Adipocyte (in vitro differentiated cells): Measurements from ENCODE around the gene MYO15A.
"Not testable (repeated sequence)": the region's sequence is repeated elsewhere in the genome, so short reads cannot be mapped to it uniquely, and the experiment has no call there.

Experiments used
- DNase-seq: peaks from one replicate; pipeline ENCODE4 v3.0.0-alpha.2; 2015; ENCODE audit warnings: low read depth
- H3K27me3 ChIP-seq: replicated peaks from 2 replicates; pipeline ENCODE4 v1.7.0; 2013; ENCODE audit warnings: mild to moderate bottlenecking, low read length, moderate library complexity; ENCODE audit not compliant: control insufficient read depth, insufficient read depth
- H3K36me3 ChIP-seq: 2 replicates; pipeline ENCODE4 v1.7.0; 2013; ENCODE audit warnings: low read length, mild to moderate bottlenecking, moderate library complexity; ENCODE audit not compliant: control insufficient read depth, insufficient read depth, severe bottlenecking
- H3K4me1 ChIP-seq: 2 replicates; pipeline ENCODE4 v1.7.0; 2013; ENCODE audit warnings: mild to moderate bottlenecking, low read length, moderate library complexity; ENCODE audit not compliant: control insufficient read depth, insufficient read depth
- H3K4me3 ChIP-seq: 2 replicates; pipeline ENCODE4 v1.7.0; 2013; ENCODE audit warnings: mild to moderate bottlenecking, low read length, moderate library complexity
- H3K9ac ChIP-seq: 2 replicates; pipeline ENCODE4 v1.7.0; 2013; ENCODE audit warnings: mild to moderate bottlenecking, low read length, moderate library complexity
- H3K9me3 ChIP-seq: 2 replicates; pipeline ENCODE4 v1.7.0; 2013; ENCODE audit warnings: mild to moderate bottlenecking, low read length, moderate library complexity; ENCODE audit not compliant: control insufficient read depth

MYO15A gene

DNA sequence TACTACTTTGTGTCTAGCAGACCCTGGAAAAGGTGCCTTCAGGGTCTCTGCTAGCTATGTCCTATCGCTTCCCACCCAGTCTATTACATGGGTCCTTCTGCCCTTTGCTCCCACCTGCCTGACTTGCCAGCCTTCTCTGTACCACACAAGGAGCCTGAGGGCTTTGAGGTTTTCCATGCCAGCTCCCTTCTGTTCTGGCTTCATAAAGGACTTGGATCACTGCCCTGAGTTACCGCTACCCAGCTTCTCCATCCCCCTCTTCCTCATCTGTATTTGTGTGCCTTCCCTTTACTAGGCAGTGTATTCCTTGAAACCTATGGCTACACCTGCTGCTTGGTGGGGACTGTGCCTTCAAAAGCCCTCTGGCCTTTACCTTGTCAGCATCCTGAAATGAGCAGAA is 97.3 kb downstream of the MYO15A start:
- peaks cover 83% of the 10 kb centered on the region for H3K36me3 ChIP-seq

DNA sequence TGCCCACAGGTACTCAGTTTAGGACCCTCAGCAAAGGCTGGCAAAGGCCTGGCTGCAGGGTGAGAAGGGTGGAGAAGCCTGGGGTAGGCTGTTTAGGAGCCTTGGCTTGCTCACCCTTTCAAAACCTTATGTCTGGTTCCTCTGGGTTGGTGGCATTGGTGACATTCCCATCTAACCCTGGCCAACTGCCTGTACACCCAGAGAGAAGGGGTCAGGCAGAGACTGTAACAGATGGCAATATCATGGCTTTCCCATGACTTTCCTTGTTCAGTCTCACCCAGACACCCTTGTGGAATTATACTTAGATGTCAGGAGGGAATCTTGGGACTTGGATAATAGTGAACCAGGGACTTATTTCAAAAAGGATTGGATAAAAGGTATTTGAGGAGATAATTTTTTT is 98.4 kb downstream of the MYO15A start:
- H3K4me1 ChIP-seq = no peaks in the 10 kb centered on the region
- no peak overlapping the region for H3K4me3 ChIP-seq
- DNase-seq = no peak
- H3K9ac ChIP-seq = no peak overlapping the region
- peaks cover 81% of the 10 kb centered on the region for H3K36me3 ChIP-seq
- no peaks in the 10 kb centered on the region for H3K27me3 ChIP-seq
- H3K9me3 ChIP-seq = no peaks in the 10 kb centered on the region

More for the DNA sequence above, 97.3 kb downstream of the MYO15A start:
- H3K4me3 ChIP-seq = no peak overlapping the region
- DNase-seq = no peak
- no peaks in the 10 kb centered on the region for H3K4me1 ChIP-seq
- no peak overlapping the region for H3K9ac ChIP-seq
- no peaks in the 10 kb centered on the region for H3K27me3 ChIP-seq
- no peaks in the 10 kb centered on the region for H3K9me3 ChIP-seq

DNA sequence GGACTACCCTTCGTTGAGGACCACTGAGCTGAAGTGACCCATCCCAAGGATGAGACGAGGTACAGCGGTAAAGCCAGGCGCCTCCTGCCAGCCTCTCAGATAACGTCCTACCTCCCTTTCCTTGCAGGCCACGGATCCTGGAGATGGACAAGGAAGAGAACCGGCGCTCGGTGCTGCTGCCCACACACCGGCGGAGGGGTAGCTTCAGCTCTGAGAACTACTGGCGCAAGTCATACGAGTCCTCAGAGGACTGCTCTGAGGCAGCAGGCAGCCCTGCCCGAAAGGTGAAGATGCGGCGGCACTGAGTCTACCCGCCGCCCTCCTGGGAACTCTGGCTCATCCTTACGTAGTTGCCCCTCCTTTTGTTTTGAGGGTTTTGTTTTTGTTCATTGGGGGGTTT is 99.5 kb downstream of the MYO15A start:
- Histone ChIP-seq H3K4me3 (no peak overlapping the region), H3K4me1 (no peaks in the 10 kb centered on the region), H3K27me3 (no peaks in the 10 kb centered on the region), H3K9ac (no peak overlapping the region), H3K36me3 (peaks cover 79% of the 10 kb centered on the region), H3K9me3 (no peaks in the 10 kb centered on the region)
- DNase-seq = no peak

GRCh38 chr17:18213666-18214270 is 105.2 kb downstream of the MYO15A start:
- H3K4me3 ChIP-seq = no peak overlapping the region
- no peaks in the 10 kb centered on the region for H3K9me3 ChIP-seq
- H3K27me3 ChIP-seq = no peaks in the 10 kb centered on the region
- no peak overlapping the region for H3K9ac ChIP-seq
- DNase-seq = no peak
- peaks cover 23% of the 10 kb centered on the region for H3K36me3 ChIP-seq
- H3K4me1 ChIP-seq = peaks cover 6% of the 10 kb centered on the region

GRCh38 chr17:18216906-18217305 is 108.3 kb downstream of the MYO15A start:
- not testable (repeated sequence) for H3K4me3 ChIP-seq, H3K27me3 ChIP-seq, H3K36me3 ChIP-seq, DNase-seq, H3K9ac ChIP-seq, H3K9me3 ChIP-seq
- peaks cover 29% of the 10 kb centered on the region for H3K4me1 ChIP-seq

DNA sequence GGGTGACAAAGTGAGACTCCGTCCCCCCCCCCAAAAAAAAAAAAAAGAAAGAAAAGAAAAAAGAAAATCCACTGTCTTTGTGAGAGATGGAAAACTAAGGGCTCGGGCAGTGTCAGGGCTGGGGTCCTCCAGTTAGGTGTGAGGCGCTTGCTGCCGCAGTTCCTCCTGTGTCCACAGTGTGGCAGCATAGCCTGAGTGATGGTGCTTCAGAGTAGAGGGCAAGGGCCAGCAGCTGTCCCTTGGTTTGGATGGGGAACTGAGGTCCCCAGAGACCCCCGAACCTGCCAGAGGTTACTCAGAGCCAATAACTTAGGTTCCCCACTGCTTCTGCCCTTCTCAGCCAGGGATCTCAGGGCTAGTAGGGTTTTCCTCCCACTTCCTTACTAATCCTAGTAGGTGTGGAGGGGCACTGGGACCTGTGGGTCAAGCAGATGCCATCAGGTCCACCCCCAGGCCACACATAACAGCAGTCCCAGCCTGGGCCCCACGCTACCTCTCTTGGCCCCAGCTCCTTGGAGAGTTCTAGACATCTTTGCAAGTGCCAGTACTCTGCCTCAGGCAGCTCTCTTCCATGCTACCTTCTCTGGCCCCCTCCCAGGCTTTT is 109.0 kb downstream of the MYO15A start:
- H3K9me3 ChIP-seq = no peaks in the 10 kb centered on the region
- no peaks in the 10 kb centered on the region for H3K27me3 ChIP-seq
- H3K36me3 ChIP-seq = no peaks in the 10 kb centered on the region
- peak; percentile 83 for DNase-seq
- H3K4me3 ChIP-seq = no peak overlapping the region
- H3K9ac ChIP-seq = no peak overlapping the region
- H3K4me1 ChIP-seq = peaks cover 29% of the 10 kb centered on the region

DNA sequence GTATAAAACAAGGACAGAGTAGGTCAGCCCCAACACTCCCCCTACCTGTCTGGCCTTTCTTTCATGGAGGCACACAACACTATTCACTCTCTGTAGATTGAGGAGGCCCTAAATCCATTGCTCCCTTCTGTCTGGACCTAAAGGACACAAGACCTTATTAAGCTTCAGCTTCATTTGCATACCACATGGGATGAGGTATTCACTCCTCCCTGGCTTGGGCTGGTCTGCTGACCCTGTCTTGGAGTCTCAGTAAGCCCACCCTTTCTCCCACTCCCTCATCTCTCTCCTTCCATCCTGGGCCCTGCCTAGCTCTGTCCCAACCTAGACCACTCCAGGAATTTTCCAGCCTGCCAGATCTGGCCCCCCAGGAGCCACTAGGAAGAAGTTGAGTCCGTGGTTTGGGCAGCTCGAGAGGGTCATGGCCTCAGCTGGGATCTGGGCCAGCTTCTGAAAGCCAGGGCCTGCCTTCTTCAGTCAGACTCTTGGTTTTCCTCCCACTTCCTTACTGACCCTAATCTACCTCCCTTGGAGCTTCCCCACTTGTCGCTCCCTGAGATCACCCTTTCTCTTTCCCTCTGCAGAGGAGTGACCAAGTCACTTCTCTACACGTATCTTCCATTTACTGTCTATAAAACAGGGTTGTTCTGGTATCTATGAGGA is 110.3 kb downstream of the MYO15A start:
- Histone ChIP-seq H3K4me1 (peaks cover 29% of the 10 kb centered on the region), H3K4me3 (no peak overlapping the region), H3K9me3 (no peaks in the 10 kb centered on the region), H3K9ac (peak overlapping the region; percentile 47), H3K36me3 (no peaks in the 10 kb centered on the region), H3K27me3 (no peaks in the 10 kb centered on the region)
- DNase-seq = peak; percentile 71

- DNase-seq = no peak
- H3K4me3 ChIP-seq = no peak overlapping the region
- no peaks in the 10 kb centered on the region for H3K36me3 ChIP-seq
- peaks cover 39% of the 10 kb centered on the region for H3K4me1 ChIP-seq
- H3K27me3 ChIP-seq = no peaks in the 10 kb centered on the region
- H3K9ac ChIP-seq = peak overlapping the region; percentile 59
- H3K9me3 ChIP-seq = no peaks in the 10 kb centered on the region
These were observed 115.5 kb downstream of the MYO15A start for GRCh38 chr17:18224053-18224386.

GRCh38 chr17:18224387-18225120 is 116.0 kb downstream of the MYO15A start:
- peak; percentile 32 for DNase-seq
- peaks cover 35% of the 10 kb centered on the region for H3K4me1 ChIP-seq

DNA sequence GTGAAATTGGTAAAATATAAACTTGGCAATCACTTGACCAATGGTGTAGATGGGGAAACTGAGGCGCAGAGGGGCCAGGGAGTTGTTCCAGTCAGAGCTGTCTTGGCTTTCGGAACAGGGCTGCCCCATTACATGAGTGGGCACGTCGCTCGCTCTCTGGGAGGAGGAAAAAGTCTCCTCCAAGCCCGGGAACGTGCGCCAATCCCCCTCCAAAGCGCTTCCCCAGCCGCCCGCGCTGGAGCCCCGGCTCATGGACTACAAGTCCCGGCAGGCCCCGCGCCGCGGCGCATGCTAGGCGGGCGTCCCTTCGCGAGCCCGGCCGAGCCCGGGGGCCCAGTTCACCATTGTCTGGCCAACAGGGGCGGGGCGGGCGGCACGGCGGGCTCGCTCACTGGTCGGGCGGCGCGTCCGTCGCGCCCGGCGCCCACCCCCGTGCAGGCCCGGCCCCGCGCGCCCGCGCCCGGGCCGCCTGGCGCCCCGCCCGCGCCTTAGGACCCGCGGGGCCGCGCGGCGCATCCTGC is 116.6 kb downstream of the MYO15A start, which contains the start of gene LLGL1:
LLGL1 (plus strand) TSS at position 515 of the 521 bp plus-strand sequence. CDS start 48 bp downstream, outside the sequence.
- H3K36me3 ChIP-seq = no peaks in the 10 kb centered on the region
- H3K9me3 ChIP-seq = no peaks in the 10 kb centered on the region
- no peaks in the 10 kb centered on the region for H3K27me3 ChIP-seq
- peaks cover 35% of the 10 kb centered on the region for H3K4me1 ChIP-seq
- peak within 1 kb of the TSS; percentile 97 for H3K9ac ChIP-seq
- DNase-seq = peak; percentile 99
- H3K4me3 ChIP-seq = peak within 1 kb of the TSS; percentile 98

More at GRCh38 chr17:18224387-18225120, 116.0 kb downstream of the MYO15A start:
- no peaks in the 10 kb centered on the region for H3K36me3 ChIP-seq
- peak overlapping the region; percentile 59 for H3K9ac ChIP-seq
- H3K4me3 ChIP-seq = peak overlapping the region; percentile 68
- H3K27me3 ChIP-seq = no peaks in the 10 kb centered on the region
- no peaks in the 10 kb centered on the region for H3K9me3 ChIP-seq
